Non-pigmented ciliary epithelial cell (primary cell): ENCODE results near the gene KANSL1.
A peak's percentile ranks its signal among the peaks of the same experiment; 100 is the strongest.

Source experiments
- DNase-seq: peaks from one replicate; pipeline ENCODE4 v3.0.0-alpha.2; 2010; ENCODE audit warnings: low read depth

KANSL1 gene

DNA sequence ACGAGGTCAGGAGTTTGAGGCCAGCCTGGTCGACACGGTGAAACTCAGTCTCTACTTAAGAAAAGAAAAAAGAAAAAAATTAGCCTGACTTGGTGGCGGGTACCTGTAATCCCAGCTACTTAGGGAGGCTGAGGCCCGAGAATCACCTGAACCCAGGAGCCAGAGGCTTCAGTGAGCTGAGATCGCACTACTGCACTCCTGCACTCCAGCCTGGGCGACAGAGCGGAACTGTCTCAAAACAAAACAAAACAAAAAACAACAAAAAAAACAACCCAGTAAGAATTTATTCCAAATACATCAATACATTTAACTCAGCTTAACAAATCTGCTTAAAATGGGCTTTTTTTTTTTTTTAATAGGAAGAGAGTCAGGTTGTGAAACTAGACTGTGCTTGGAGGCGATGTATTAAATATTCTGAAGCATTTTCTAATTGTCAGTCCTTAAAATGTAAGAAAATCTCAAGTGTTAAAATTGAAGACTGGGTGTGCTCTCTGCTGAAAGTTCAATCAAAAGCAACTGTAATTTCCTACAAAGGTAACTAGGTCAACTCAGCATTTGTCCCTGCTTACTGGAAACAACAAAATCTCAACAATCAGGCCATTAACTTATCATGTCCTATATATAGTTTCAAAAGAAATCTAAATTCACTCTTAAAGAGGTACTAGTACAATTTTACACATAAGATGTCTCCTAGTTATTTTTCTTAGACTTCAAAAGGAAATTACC, 23.2 kb downstream of the KANSL1 start:
- DNase-seq = no peak

DNA sequence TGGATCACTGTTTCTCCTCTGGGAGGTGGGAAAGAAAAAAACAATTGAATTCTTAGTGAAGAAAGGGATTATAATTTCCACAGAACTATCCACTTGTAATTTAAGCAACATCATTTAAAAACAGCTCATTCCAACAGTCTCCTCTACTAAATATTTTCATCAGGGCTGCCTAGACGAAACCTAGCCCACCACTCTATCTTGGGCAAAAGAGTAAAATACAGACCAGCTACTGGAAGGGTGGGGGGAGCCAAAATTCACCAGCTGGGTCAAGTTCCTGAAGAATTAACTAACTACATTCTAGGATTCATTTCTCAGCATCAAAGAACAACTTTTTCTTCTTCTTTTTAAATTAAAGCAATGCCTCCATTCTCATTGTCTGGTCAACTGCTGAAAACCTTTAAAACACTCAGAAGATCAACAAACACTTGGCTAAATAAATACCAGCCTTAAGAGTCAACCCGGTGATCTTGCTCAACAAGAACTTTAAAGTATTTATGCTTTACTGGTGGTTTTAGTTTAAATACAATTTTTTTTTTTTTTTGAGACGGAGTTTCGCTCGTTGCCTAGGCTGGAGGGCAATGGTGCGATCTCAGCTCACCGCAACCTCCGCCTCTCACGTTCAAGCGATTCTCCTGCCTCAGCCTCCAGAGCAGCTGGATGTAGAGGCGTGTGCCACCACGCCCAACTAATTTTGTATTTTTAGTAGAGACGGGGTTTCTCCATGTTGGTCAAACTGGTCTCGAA, 25.2 kb downstream of the KANSL1 start:
- peak; percentile 68 for DNase-seq

DNA sequence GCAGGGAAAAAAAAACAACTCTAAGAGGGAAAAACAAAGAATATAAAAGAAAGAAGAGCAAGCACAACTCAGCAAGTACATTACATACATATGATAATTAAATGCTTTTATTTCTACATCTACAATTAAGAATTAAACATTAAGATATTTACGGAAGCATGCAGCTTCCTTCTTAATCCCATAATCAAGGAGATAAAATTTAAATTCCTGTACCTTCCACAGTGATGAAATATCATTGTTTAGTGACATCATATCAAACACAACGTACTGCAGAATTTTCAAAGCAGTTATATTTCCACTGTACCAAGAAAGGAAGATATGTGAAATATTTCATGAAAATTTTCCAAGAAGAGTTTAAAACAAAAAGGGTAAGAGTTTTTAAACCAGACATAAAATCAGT, 26.0 kb downstream of the KANSL1 start:
- DNase-seq = no peak

DNA sequence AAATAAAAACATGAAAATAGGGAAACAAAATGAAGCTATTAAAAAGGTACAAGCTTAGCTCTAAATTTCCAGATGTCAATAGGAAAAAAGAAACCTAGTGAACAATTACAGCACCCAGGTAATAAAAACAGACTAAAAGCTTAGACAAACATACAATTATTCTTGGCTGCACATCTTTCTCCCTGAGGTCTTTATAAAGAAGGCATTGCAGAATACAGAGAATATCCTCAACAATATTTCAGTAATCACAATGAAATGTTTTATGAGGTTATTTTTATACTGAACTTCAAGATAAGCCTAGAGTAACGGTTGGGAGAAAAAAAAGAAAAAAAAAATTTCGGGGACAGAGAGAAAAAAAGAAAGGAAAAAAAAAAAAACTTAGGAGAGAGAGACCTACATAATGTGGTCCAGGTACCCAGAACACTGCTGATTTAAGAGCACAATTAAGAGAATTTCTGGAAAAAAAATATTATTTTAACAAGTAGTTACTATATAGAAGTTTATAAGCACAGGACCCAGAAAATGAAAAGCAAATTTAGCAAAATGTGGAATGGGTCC, 26.5 kb downstream of the KANSL1 start:
- no peak for DNase-seq

DNA sequence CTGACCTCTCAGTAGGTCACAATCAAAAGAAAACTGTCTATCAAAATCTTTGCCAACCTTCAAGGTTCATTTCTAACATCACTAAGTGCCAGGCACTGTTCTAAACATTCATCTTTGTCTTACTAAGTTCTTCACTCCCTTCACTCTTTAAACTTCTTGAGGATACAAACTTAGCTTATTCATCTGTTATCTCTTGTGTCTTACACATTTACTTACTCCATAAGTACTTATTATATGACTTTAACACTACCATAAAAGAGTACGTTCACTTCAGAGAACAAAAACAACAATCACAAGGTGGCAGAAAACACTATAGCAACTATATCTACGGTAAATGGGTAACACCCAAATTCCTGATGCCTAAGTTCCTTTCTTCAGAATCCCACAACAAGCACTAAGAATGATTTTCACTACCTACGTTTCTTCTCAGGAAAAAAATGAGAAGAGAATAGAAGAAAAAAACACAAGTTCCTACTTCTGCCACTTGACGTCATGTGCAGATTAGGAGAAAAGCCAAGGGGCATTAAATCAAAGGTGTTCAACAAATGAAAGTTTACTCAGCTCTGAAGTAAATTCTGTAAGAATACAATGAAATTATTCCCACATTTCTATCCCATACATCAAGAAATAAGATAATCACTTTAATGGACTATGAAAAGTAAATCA, 29.2 kb downstream of the KANSL1 start:
- no peak for DNase-seq

DNA sequence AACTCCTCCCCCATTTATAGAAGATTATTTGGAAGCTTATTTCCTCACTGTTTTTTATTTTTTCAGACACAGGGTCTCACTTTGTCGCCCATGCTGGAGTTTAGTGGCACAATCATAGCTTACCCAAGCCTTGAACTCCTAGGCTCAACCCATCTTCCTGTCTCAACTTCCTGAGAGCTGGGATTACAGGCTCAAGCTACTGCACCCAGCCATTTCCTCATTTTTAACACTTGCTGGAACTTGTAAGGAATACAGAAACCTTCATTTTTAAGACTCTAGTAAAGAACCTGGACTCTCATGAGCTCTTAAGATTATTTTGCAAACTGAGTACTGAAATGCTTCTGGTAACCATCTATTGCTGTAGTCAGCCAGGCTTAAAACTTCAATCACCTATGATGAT, 29.9 kb downstream of the KANSL1 start:
- no peak for DNase-seq

DNA sequence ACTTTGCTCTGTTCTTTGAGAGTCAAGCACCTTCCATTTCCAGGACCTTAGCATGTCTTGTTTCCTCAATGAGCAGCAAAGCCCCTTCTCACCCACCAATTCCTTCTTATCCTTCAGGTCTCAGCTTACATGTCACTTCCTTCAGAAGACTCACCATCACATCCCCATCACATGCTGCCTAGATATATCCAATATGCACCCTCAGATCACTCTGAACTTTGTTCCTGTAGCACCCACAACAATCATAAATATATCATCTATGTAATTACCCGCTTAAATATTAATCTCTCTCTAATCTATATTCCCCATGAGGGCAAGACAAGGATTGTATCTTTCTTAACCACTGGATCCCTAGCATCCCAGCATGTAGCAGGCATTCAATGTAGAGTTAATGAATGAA, 30.4 kb downstream of the KANSL1 start:
- no peak for DNase-seq

DNA sequence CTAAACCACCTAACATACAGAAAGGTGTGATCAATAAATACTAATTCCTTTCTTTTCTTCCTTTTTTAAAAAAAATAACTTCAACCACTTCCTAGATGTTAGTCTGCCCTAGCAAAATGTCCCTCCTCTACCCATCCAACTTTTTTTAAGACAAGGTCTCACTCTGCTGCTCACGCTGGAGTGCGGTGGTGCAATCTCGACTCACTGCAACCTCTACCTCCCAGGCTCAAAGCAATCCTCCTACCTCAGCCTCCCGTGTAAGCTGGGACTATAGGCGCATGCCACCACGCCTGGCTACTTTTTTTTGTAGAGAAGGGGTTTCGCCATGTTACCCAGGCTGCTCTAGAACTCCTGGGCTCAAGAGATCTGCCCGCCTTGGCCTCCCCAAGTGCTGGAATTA, 33.1 kb downstream of the KANSL1 start:
- DNase-seq = no peak

DNA sequence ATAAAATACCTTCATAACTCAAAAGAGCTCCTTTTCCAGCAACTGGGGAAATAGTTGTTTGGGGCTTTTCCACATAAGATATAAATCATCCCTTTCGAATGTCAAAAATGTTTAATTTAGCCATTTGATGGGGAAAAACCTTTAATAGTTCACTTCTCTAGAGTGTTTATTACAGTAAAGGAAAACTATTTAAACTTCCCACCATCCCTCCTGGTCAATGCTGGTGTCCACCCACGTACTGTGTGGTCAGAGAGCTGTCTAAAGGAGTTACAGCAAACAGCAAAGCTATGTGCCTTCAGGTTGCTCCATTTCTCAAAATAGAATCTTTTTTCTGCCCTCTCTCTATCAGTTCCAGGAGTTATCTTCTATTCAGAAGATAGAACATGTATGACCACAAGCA, 33.5 kb downstream of the KANSL1 start:
- DNase-seq = peak; percentile 83

DNA sequence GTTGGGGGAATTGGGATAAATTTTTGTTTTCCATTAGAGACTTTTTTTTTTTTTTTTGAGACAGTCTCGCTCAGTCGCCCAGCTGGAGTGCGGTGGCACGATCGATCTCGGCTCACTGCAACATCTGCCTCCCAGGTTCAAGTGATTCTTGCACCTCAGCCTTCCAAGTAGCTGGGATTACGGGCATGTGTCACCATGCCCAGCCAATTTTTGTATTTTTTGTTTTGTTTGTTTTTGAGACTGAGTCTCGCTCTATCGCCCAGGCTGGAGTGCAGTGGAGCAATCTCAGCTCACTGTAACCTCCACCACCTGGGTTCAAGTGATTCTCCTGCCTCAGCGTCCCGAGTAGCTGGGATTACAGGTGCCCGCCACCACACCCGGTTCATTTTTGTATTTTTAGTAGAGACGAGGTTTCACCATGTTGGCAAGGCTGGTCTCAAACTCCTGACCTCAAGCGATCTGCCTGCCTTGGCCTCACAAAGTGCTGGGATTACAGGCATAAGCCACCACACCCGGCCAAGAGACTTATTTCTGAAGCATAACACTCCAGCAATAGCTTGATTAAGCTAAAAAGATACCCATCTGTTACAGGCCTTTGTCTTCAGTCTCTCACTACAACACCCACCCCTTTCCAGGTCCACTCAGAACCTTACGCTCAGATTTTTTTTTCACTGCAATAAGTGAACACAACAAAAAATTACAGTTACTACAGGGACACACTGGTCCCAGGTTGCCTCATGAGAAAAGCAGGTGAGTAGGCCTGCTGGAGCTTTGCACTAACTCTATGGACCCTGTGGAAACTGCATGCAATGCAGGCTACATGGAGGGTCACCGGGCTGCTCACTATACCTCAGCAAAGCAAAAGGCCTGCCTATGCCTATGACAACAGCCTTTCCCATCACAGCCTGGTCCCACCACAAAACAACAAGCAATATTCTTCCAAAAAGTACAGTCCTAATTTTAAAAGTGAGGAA, 34.6 kb downstream of the KANSL1 start:
- DNase-seq = no peak

DNA sequence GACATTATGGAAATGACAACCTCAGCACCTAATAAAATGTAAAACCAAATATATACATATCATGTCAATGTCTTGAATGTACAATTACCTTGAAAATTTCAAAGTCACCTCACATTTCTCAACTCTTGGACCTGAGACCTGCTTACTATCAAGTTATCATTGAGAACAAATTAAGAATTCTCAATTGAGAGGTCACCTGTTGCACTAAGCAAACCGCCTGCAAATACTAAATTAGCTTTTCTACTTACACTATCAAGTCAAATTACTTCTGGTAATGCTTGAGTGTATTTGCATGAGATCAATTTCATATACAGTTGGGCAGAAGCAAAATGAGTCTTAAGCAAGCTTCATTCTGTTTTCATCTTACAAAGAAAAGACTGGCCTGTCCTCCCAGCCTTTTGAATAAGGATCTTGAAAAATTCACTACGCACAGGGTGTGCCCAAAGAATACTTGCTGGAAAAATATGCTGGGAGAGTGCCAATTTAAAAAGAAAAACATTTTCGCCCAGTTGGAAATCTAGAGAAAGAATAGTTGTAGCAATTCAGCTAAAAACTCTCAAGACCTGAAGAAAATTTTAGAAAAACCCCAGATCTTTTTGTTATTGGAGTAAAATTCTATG, 35.7 kb downstream of the KANSL1 start:
- no peak for DNase-seq

DNA sequence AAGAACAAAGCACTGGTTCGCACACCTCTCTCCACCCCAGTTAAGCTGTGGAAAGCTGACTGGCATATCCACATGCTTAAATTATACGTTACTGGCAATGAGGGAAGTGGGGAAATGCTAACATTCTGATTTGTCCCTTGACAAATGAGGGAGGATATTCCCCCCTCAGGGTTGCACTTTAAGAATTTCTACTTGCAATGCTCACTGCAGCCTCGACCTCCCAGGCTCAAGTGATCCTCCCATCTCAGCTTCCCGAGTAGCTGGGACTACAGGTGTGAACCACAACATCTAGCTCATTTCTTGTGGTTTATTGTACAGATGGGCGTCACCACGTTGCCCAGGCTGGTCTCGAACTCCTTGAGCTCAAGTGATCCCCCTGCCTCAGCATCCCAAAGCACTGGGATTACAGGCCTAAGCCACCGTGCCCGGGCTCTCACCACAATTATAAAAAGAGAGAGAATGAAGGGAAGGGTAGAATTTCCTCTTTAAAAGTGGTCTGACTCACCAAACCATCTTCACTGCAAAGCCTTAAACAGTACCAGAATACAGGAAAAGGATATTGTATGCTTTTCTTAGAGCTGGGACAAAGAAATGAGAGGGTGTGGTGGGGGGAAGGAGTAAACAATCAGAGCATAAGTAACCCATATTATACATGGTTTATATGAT, 38.9 kb downstream of the KANSL1 start:
- no peak for DNase-seq

DNA sequence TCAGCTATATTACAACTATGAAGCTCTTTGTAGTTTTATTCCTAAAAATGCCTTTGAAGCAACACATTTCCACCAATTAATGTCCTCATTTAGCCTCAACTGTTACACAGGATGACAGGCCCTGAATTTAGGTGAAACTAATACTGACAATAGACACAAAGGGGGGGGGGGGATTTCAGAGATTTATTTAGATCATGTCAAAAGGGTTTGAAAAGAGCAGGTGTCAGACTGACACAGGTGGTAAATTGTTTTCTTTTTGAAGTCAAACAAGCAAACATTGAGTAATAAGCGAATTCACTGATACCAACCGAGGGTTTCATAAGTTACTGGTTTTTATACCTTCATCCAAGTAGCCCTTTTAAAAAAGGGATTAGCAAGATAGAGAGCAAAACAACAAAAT, 40.8 kb downstream of the KANSL1 start:
- DNase-seq = no peak

DNA sequence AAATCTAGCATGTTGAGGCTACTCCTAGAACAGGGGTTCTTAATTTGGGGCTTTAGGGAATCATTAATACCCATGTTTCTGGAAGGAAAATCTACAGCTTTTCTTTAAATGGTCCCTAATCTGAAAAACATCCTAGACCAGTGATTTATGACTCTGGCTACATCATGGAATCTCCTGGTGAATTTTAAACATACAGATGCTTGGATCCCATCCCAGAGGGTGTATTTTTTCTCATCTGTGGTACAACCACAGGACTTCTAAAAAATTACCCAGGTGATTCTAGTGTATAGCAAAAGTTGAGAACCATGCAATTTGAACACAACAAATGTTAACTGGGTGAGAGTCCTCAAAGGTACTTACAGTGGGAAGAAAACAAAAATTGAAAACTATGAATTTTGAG, 41.5 kb downstream of the KANSL1 start:
- no peak for DNase-seq

DNA sequence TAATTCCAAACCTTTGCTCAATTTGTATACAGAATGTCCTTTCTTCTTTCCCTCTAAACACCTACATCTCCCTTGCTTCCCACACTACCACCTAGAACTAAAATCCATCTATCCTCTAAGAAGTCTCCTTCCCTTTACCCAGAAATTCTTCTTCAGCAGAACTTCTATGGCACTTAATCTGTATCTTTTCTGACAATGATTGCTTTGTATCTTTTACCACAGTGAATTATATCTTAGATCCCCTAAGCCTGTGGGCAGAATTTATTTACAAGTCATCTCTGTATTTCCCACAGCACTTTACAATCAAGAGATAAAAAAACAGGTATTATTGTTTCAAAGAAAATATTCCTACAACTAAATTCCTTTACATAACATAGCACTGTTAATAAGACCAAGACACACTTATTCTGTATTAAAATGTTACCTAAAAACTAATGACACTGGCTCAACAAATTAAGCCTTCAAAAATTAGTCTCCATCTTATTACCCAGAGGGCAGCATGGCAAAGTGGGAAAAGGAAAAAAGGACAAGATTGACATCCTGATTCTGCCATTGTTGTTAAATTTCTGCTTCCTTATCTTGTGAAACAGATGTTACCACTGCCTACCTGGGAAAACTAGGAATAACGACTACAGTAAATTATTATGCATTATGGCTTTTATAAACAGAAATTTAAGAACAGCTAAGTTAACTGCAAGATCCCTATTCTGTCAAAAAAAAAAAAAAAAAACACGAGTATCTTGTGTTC, 42.8 kb downstream of the KANSL1 start:
- DNase-seq = no peak

DNA sequence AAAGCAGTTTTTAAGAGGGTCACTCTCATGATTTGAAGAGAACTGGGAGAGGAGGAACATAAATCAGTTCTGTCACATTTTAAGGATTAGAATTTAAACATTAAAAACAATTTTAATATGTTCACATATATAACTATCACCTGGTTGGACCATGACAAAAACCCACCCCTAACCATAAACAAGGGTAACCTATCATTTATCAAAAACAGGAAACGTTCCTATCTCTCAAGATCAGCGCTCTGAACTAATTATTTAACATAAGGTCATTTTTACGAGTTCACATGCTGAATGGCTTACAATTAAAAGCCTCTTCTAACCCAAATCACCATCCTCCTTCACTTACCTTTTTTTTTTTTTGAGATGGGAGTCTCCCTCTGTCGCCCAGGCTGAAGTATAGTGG, 45.0 kb downstream of the KANSL1 start:
- DNase-seq = no peak

DNA sequence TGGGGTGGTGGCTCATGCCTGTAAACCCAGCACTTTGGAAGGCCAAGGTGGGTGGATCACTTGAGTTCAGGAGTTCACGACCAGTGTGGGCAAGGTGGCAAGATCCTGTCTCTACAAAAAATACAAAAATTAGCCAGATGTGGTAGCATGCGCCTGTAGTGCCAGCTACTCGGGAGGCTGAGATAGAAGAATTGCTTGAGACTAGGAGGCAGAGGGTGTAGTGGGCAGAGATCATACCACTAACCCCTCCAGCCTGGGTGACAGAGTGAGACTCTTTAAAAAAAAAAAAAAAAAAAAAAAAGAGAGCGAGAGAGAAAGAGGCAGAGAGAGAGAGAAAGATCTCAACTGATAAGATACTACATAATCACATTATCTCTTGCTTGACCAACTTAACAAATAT, 45.9 kb downstream of the KANSL1 start:
- no peak for DNase-seq

DNA sequence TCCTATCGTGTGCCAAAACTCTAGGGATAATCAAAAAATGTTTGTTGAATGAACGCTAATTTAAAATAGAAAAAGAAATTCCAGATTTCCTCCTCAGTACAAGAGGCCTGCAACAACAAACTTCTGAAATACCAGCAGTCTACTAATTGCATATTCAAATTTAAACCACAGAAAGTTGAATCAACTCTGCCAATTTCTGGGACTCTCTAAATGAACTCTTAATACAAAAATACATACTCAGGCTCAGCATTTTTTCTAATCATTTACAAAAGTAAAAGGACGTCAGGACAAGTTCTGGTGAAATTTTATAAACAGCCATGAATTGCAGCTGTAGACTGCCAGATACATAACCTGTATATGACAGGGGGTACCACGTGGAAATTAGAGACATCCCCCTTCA, 49.0 kb downstream of the KANSL1 start:
- DNase-seq = no peak

DNA sequence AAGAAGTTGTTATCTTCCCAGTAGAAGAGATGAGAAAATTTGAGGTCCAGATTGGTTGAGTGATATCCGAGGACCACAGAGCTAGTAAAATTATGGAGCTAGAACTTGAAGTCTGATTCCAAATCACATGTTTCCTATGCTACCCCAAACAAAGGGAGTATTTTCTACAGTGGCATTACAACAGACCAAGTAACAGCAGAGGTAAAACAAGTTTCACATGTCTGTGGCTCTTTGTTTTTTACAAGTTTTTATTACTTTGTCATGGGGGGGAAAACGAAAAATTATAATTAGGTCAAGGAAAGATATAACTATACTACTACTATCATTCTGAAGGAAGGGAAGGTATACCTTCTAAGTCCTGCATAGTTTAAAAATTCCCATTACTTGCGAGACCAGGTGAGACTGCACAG, 49.4 kb downstream of the KANSL1 start:
- no peak for DNase-seq

DNA sequence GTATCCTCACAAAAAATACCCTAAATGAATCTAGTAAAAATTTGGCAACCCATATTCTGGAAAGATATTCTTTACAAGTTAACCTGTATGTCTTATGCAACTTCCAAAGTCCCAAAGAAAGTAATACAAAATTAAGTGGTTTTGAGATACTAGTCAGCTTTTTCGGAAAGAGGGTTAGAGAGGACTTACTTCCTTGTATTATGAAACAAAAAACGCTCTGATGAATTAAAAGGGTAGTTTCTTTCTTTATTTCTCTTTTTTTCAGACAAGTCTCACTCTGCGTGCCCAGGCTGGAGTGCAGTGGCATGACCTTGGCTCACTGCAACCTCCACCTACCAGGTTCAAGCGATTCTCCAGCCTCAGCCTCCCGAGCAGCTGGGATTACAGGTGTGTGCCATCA, 51.6 kb downstream of the KANSL1 start:
- no peak for DNase-seq
